ENCODE measurements around the gene AQP12A. TPM values are rescaled to one million over a fixed set of nuclear protein-coding genes. Genes with fewer than 3 reads are reported as not detected.

AQP12A gene
- total RNA-seq, 1 experiment from 2014 or later = not detected

DNA sequence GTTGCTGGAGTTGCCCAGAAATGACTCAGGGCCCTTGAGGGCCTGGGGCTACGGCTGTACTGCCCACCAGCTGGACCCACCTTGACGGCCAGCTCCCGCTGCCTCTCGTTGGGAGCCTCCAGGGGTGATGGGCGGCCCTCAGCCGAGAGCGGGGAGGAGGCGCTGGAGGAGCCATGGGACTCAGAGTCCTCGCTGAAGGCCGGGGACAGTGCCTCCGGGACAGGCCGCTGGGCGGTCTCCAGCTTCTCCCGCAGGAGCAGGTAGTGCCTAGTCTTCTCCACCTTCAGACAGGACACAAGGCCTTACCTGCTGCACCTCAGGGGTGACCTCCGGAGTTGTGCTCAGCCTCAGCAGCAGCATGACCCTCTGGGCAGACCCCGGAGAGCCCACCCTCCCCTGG, 30.7 kb downstream of the AQP12A start:
- DNase-seq (ENCODE audit: low read depth) = no peak

GRCh38 chr2:240722796-240723735, 31.4 kb downstream of the AQP12A start:
- no peak for DNase-seq (ENCODE audit: low read depth)

DNA sequence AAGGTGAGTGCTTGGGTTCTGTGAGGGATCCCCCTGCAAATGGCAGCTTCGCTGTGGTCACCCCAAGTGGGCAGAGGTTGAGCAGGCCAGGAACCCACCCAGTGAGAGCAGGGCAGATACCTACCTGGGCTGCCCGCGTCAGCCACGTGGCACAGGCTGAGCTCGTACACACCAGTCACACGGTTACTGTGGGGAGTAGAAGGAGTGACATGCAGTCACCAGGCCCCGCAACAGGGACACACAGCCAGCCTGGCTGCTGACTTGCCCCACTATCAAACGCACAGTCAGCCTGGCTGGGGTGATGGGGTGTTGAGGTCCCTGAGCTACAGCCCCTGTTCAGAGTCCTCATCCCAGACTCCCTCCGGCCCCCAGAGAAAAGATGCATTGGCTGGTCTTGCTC, 32.2 kb downstream of the AQP12A start:
- DNase-seq (ENCODE audit: low read depth) = no peak

DNA sequence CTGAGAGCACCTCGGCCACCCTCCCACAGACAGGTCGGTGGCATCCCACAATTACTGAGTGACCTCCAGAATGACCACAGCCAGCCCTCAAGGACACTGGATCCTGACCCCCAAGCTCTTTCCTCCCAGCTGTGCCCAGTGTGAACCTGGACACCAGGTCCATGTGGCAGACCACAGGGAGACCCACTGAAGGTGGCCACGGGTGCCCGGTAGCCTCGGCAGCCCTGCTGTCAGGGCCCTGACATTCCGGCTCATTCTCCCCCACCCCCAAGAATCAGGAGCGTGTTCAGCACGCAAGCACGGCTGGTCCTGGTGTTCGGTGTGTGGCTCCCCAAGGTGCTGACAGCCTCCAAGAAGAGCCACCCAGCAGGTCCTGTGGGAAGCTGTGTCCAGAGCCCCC, 32.8 kb downstream of the AQP12A start:
- DNase-seq (ENCODE audit: low read depth) = no peak

DNA sequence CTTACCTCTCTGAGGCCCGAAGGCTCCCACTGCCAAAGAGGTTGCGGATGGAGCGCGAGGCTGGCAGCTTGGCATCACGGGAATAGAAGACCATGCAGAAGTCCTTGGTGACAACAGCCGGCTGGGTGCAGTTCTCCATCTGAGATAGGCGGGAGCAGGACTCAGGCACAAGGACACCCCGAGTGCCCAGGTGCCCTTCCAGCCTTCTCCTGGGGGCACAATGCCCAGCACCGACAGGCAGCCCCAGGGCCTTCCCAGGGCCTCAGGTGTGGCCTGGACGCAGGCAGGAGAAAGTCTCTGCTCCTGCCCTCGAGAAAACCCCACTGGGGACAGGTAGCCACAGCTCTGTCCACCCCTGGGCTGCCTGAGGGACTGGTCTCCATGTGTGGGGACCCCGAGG, 33.6 kb downstream of the AQP12A start:
- DNase-seq (ENCODE audit: low read depth) = no peak

- peak; percentile 27 for DNase-seq (ENCODE audit: low read depth)
Observed at GRCh38 chr2:240725671-240726070, 34.0 kb downstream of the AQP12A start.

GRCh38 chr2:240726876-240727275, 35.2 kb downstream of the AQP12A start:
- DNase-seq (ENCODE audit: low read depth) = no peak

GRCh38 chr2:240727439-240727838, 35.8 kb downstream of the AQP12A start:
- no peak for DNase-seq (ENCODE audit: low read depth)

DNA sequence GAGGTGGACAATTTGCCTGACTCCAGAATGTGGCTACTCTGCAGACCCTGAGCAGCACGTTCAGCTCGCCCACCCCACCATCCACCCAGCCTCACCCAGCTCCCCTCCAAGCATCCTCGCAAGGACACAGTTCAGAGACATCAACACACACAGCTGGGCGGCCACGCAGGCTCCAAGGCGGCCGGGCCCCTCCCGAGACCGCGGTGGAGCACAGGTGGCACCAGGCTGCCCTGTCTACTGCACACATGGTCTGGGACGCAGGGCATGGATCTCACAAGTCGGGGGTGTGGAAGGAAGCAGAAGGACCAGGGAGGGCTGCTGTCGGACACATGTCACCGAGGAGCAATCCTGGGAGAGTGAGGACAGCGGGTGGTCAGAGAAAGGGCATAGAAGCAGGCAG, 36.2 kb downstream of the AQP12A start:
- no peak for DNase-seq (ENCODE audit: low read depth)

- DNase-seq (ENCODE audit: low read depth) = no peak
Observed at GRCh38 chr2:240728361-240728760, 36.7 kb downstream of the AQP12A start.

DNA sequence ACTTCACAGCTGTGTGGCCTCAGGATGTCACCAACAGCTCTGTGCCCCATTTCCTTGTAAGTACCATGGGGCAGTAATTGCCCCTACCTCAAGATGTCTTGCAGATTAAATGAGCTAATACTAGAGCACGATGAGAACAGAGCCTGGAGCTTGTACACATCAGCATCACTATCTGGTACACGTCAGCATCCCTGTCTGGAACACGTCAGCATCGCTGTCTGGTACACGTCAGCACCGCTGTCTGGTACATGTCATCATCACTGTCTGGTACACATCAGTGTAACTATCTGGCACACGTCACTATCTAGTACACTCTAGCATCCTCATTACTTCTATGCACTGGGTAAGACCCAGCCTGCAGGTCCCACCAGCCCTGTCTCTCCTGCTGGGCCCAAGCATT, 37.2 kb downstream of the AQP12A start:
- DNase-seq (ENCODE audit: low read depth) = no peak

GRCh38 chr2:240730501-240731177, 39.0 kb downstream of the AQP12A start:
- no peak for DNase-seq (ENCODE audit: low read depth)

DNA sequence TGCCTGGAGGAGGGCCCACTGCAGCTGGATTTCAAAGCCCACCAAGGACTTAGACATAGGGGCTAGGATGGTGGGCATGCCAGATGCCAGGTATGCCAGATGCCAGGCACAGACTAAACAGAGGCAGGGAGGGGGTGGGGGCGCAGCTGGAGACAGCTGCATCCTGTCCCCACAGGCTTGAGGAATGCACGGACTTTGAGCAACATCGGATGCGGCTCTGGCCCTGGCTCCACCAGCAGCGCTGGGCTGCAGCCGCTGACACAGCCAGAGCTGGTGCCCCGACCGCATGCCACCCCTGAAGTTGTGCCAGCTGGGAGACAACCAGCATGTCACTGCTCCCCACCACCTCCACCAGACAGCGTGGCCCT, 39.5 kb downstream of the AQP12A start:
- DNase-seq (ENCODE audit: low read depth) = peak; percentile 11

DNA sequence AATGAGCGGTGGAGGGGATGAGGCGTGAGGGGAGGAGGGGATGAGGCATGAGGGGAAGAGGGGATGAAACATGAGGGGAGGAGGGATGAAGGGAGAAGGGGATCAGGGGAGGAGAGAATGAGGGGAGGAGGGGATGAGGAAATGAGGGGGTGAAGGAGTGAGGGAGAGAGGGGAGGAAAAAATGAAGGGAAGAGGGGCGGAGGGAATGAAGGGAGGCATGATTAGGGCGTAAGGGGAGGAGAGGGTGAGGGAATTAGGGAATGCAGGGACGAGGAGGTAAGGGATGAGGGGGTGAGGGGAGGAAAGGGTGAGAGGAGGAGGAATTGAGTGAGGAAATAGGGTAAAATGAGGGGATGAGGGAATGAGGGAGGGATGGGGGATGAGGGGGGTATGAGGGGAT, 40.5 kb downstream of the AQP12A start:
- DNase-seq (ENCODE audit: low read depth) = no peak

DNA sequence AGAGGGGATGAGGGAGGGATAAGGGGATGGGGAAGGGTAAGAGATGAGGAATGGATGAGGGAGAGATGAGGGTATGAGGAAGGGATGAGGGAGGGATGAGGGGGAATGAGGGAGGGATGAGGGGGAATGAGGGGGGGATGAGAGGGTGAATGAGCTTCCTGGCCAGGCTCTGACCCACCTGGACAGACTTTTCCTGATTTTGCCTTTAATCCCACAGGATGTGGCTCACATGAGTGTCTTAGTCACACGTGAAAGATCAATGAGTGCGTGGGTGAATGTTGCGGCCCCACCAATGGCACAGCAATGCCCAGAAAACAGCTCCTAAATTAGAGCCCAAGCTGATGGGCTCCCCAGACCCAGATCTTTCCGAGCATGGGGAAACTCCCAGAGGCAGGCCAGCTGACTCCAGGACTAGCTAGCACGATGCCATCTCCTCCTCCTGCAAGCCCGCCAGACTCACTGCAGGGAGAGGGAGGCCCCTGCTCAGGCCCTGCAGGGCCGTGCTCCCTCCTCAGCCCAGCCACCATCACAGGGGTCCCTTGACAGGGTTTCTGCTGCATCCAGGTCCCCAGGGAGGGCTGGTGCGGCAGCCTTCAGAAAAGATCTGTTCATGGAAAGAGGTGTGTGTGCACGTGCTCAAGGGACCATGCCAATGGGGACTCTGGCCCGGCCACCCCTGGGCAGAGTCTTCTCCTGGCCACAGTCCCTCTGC, 41.4 kb downstream of the AQP12A start:
- DNase-seq (ENCODE audit: low read depth) = no peak

DNA sequence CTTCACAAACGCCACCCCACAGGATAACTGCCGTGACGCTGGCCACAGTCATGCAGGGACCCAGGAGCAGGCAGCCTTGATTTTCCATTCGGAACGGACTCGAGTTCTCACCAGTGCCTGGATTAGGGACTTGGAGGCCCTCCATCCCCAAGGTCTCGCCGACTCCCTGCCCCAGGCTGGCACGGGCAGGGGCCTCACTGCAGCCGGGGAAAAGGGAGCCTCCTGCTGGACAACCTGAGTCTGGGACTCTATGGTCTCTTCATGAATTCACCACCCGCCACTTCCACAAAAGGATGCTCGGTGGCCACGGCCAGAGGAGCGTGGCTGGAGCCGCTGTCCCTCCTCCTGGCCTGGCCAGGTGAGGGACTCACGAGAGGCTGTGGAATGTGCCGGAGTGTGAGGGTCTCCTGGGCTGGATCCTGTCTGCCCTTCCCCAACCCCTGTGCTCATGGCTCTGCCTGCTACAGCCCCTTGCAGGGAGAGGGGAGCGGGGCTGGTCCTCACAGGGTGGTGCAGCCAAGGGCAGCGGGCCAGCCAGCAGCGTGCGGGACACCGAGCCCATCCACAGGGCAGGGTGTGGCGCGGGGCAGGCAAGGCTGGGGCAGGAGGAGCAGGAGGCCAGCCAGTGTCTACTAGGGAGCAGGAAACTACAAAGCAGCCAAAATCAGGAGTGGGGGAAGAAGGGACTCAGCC, 42.3 kb downstream of the AQP12A start:
- peak; percentile 10 for DNase-seq (ENCODE audit: low read depth)

DNA sequence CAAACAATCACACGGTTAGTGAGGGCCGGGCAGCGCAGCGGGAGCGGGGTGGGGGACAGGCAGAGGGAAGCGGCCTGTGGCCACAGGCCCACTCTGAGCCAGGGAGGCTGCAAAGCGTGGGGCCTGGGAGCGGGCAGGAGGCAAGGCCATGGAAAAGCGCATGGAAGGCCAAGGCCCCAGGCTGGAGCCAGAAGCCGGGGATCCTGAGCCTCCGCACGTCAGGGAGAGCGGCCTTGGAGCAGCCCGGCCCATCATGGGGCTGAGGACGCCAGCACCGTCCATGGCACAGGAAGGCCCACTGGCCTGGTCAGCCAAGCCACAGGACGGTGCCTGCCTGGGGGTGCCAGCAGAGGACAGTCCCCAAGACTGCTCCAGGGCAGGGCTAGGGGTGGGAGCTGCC, 43.1 kb downstream of the AQP12A start:
- DNase-seq (ENCODE audit: low read depth) = no peak

DNA sequence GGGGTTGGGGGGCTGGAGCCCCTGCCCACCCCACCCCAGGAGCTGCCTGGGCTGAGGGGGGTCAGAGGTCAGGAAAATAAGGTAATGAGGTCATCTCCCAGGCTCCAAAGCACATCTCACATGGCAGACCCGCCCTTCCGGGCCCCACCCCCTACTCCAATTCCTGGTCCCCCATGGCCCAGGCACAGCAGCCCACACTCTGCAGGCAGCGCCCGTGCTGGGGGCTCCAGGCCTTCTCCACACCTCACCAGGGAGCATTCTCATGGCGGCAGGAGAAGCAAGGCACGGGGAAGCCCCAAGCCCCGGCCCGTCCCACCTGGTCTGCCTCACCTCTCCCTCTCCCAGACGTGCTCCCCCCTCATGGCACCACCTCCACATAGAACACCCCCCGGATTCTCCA, 43.8 kb downstream of the AQP12A start:
- no peak for DNase-seq (ENCODE audit: low read depth)

DNA sequence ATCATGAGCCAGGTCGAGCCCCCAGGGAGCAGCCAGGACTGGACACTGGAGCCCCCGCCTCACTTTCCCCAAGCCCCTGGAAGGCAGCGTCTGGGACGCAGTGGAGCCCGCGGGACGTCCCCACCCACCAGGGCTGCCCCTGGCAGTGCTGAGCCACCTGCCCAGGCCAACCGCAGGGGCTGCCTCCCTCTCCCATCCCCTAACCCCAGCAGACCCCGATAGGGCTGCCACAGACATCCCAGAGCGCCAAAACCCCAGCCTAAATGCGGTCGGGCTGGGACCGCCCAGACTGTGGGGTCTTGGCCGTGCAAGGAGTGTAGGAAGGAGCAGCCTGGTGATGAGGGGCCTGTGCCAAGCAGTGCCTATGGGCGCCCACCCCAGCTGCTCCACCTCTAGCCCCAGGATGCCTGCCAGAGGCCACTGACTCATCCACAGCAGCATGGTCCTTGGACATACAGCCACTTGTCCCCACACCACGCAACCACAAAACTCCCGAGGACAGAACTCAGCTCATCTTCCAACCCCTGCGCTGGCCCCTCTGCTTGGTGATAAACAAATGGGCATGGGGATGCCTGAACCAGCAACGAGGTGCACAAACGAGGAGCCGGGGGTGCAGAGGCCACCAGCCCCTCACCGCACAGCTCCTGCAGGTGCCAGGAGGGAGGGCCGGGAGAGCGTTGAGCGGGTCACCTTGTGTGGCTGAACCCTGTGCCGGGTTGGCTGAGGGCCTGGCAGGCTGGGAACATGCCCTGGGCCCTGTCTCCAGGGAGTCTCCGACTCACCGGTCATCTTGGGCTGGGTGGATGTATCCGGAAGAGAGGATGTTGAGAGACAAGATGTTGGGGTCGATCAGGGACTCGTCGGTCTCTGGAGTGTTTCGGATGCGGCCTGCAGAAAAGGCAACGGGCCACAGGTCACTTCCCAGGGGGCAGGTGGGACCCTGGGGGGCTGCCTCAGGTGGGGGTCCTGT, 44.9 kb downstream of the AQP12A start:
- no peak for DNase-seq (ENCODE audit: low read depth)

- no peak for DNase-seq (ENCODE audit: low read depth)
Observed at GRCh38 chr2:240737512-240737911, 45.8 kb downstream of the AQP12A start.

DNA sequence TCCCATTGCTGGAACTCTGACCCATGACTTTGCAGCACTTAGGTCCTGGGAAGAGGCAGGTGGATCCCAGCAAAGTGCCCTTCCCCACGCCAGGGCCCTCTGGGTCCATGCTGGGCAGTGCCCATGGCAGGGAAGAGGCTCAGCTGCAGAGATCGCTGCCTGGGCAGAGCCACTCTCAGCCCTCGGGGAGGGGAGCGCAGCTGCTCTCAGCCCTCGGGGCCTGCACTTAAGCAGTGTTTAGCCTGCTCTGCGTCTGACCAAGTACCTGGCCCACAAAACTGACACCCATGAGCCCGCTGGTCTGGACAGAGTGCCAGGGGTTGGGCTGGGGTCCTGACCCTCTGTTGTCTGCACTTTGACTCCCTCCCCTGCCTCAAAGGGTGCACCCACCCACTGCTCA, 46.3 kb downstream of the AQP12A start:
- no peak for DNase-seq (ENCODE audit: low read depth)
